Mesodermal cell (in vitro differentiated cells): ENCODE measurements around the gene MT1M.
"Not testable (repeated sequence)": the region's sequence is repeated elsewhere in the genome, so short reads cannot be mapped to it uniquely, and the experiment has no call there.

Source experiments
- H3K27ac ChIP-seq: 2 replicates; pipeline ENCODE4 v1.7.0; 2013; ENCODE audit warnings: mild to moderate bottlenecking, low read depth, low read length, moderate library complexity; ENCODE audit not compliant: severe bottlenecking
- H3K36me3 ChIP-seq: 2 replicates; pipeline ENCODE4 v1.7.1; 2013; ENCODE audit warnings: mild to moderate bottlenecking, low read length, moderate library complexity; ENCODE audit not compliant: control insufficient read depth, insufficient read depth
- H3K4me1 ChIP-seq: one replicate; pipeline ENCODE4 v1.7.1; 2013; ENCODE audit warnings: mild to moderate bottlenecking, low read length; ENCODE audit not compliant: insufficient read depth, control insufficient read depth, poor library complexity, severe bottlenecking
- H3K4me3 ChIP-seq: 2 replicates; pipeline ENCODE4 v1.7.0; 2013; ENCODE audit warnings: low read length, control low read depth, mild to moderate bottlenecking; ENCODE audit not compliant: insufficient read depth, poor library complexity, severe bottlenecking; ENCODE audit errors: extremely low read depth
- H3K9me3 ChIP-seq: 2 replicates; pipeline ENCODE4 v1.7.1; 2013; ENCODE audit warnings: mild to moderate bottlenecking, low read length, moderate library complexity; ENCODE audit not compliant: control insufficient read depth
- WGBS, 2 experiments: methylation state at CpG; one replicate each; pipeline ENCODE4 v1.1.5; 2013; ENCODE audit warnings: missing lambda C conversion rate in 2 of 2; ENCODE audit not compliant: insufficient coverage in 2 of 2; 5-methylcytosine and 5-hydroxymethylcytosine counted together

MT1M gene

DNA sequence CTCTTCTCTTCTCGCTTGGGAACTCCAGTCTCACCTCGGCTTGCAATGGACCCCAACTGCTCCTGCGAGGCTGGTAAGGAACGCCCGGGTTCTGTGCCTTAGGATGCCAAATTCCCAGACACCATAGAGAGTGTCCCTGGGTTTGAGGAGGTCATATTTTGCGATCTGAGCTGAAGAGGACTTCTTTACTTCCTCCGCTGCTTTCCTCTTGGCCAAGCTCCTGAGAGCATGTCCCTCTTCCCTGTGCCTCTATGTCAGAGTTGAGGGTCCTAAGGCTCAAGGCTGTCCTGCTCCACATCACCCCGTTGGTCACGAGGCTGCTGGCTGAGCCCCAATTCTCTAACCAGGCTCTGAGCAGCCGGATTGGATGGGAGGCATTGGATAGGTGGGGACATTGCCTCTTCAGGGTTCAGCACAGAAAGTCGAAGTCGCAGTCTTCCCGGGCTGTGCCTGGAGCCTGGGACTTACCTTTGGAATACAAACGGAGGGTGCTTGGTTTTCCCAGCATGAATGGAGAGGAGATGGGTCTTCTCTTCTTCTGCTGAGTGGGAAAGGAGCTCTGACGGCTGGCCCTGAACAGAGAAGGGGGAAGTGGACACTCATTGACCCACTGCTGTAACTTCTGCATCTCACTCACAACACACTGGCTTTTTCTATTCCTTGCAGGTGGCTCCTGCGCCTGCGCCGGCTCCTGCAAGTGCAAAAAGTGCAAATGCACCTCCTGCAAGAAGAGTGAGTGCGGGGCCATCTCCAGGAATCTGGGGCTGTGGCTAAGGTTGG, 37.6 kb downstream of the MT1M start:
- Histone ChIP-seq H3K4me3 (no peak overlapping the region), H3K4me1 (no peaks in the 10 kb centered on the region), H3K27ac (no peak overlapping the region), H3K9me3 (no peaks in the 10 kb centered on the region), H3K36me3 (no peaks in the 10 kb centered on the region)
- 34 to 37% methylated on average over 15 to 17 of the region's 19 CpGs for WGBS, 2 experiments

- 69 to 76% methylated on average over 2 of the region's 2 CpGs for WGBS, 2 experiments
- Histone ChIP-seq H3K36me3 (no peaks in the 10 kb centered on the region), H3K9me3 (no peaks in the 10 kb centered on the region), H3K4me3 (no peak overlapping the region), H3K4me1 (no peaks in the 10 kb centered on the region), H3K27ac (no peak overlapping the region)
These were observed 38.1 kb downstream of the MT1M start for GRCh38 chr16:56670620-56670934.

- H3K4me3 ChIP-seq, H3K27ac ChIP-seq, H3K4me1 ChIP-seq, H3K36me3 ChIP-seq, H3K9me3 ChIP-seq: not testable (repeated sequence)
- 60 to 63% methylated on average over 1 of the region's 2 CpGs for WGBS, 2 experiments
These were observed 39.2 kb downstream of the MT1M start for GRCh38 chr16:56671691-56672090.

DNA sequence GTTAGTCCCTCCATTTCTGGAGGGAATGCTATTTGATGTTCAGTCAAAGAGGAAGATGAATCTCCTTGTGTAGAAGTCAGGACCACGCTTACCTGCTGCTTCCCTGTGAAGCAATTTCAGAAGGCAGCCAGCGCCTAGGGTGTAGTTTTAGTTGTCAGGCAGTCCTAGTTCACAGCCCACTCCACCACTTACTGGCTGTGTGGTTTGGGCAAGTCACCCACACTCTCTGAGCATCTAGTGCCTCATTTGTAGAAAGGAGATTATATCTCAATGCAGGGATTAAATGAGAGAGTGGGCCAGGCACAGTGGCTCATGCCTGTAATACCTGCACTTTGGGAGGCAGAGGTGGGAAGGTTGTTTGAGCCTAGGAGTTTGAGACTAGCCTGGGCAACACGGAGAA, 39.7 kb downstream of the MT1M start:
- not testable (repeated sequence) for H3K4me1 ChIP-seq, H3K27ac ChIP-seq, H3K4me3 ChIP-seq, H3K36me3 ChIP-seq, H3K9me3 ChIP-seq
- 60% methylated on average over 1 of the region's 3 CpGs; no CpG with 5 or more reads in 1 of the 2 experiments for WGBS, 2 experiments

DNA sequence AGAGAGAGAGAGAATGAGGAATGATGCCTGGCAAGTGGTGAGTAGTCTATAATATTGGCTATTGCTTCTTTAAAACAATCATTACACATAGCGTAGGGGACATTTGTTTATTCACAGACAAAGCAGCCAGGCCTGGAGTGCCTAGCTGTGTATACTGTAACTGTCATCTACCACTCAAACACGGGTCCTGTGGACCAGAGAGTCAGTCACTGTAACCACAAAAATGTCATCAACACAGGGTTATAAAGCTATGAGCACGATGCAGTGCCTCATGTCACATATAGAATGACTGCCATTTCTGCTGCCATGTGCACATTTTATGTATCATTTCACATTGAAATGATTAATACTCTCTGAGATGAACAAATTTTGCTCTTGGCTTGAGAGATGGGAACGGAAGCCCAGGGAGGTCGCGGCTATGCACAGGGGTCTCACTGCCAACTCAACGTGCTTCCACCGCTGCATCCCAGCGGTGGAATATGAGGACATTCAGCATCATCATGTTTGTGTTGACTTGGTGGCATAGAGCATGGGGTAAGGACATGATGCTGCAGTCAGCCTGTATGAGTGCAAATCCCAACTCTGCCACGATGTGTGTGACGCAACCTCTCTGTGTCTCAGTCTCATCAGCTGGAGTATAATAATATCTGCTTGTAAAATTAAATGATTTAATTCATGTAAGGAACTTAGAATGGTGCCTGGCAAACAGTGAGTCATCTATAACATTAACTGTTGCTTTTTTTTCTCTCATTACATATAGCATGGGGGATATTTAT, 40.5 kb downstream of the MT1M start:
- Histone ChIP-seq H3K27ac (no peak overlapping the region), H3K36me3 (no peaks in the 10 kb centered on the region), H3K4me3 (no peak overlapping the region), H3K4me1 (no peaks in the 10 kb centered on the region), H3K9me3 (no peaks in the 10 kb centered on the region)
- 84 to 97% methylated on average over 4 to 9 of the region's 11 CpGs for WGBS, 2 experiments

GRCh38 chr16:56673921-56674320, 41.5 kb downstream of the MT1M start:
- Histone ChIP-seq H3K4me3 (no peak overlapping the region), H3K36me3 (no peaks in the 10 kb centered on the region), H3K9me3 (no peaks in the 10 kb centered on the region), H3K27ac (no peak overlapping the region), H3K4me1 (no peaks in the 10 kb centered on the region)
- WGBS, 2 experiments: 37 to 41% methylated on average over 12 of the region's 12 CpGs

DNA sequence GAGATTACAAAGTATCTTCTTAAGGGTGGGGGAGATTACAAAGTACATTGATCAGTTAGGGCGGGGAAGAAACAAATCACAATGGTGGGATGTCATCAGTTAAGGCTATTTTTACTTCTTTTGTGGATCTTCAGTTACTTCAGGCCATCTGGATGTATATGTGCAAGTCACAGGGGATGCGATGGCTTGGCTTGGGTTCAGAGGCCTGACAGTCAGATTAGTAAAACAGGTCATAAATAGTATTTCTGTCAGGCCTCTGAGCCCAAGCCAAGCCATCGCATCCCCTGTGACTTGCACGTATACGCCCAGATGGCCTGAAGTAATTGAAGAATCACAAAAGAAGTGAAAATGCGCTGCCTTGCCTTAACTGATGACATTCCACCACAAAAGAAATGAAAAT, 42.1 kb downstream of the MT1M start:
- not testable (repeated sequence) for H3K4me1 ChIP-seq, H3K9me3 ChIP-seq, H3K27ac ChIP-seq, H3K36me3 ChIP-seq, H3K4me3 ChIP-seq
- WGBS, 2 experiments: 77 to 81% methylated on average over 4 to 6 of the region's 6 CpGs

GRCh38 chr16:56675685-56676210, 43.3 kb downstream of the MT1M start:
- WGBS, 2 experiments: 17 to 19% methylated on average over 15 to 27 of the region's 32 CpGs
- Histone ChIP-seq H3K27ac (no peak overlapping the region), H3K4me3 (peak overlapping the region; percentile 3)

GRCh38 chr16:56677474-56677873, 45.0 kb downstream of the MT1M start:
- 90 to 100% methylated on average over 1 to 2 of the region's 3 CpGs for WGBS, 2 experiments
- Histone ChIP-seq H3K27ac (no peak overlapping the region), H3K9me3 (no peaks in the 10 kb centered on the region), H3K4me1 (no peaks in the 10 kb centered on the region), H3K36me3 (no peaks in the 10 kb centered on the region), H3K4me3 (no peak overlapping the region)

More at GRCh38 chr16:56675685-56676210, 43.3 kb downstream of the MT1M start:
- H3K36me3 ChIP-seq: no peaks in the 10 kb centered on the region
- H3K4me1 ChIP-seq: no peaks in the 10 kb centered on the region
- no peaks in the 10 kb centered on the region for H3K9me3 ChIP-seq

DNA sequence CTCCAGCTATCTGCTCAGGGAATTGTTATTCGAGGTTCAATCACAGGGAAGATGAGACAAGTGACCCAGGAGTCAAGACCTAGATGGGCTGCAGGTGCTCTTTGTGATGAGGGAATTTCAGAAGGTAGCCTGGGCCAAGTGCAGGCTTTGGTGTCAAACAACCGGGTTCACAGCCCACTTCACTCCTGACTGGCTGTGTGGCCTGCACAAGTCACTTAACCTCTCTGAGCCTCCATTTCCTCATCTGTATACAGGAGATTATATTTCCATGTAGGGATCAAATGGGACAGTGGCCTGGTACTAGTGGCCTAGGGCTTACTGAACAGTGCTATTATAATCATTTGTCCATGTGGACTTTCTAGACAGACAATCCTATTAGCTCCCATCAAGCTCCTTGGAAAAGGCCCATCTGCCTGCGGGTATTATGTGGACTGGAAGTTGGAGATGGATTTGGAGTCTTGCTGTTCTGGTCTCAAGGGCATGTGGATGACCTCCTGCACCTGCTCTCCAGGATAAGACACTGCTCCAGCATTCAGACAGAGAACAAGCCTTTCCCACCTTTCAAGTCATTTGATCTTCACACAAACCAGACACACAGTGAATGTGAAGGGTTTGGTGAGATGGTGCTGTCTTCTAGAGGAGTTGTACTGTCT, 46.7 kb downstream of the MT1M start:
- Histone ChIP-seq H3K27ac (no peak overlapping the region), H3K4me1 (peaks cover 4% of the 10 kb centered on the region), H3K36me3 (no peaks in the 10 kb centered on the region), H3K4me3 (no peak overlapping the region), H3K9me3 (no peaks in the 10 kb centered on the region)
- WGBS, 2 experiments: 91 to 100% methylated on average over 1 of the region's 3 CpGs
